ENCODE data around the gene B3GNT5.
A peak's percentile ranks its signal among the peaks of the same experiment; 100 is the strongest.

The B3GNT5 gene

DNA sequence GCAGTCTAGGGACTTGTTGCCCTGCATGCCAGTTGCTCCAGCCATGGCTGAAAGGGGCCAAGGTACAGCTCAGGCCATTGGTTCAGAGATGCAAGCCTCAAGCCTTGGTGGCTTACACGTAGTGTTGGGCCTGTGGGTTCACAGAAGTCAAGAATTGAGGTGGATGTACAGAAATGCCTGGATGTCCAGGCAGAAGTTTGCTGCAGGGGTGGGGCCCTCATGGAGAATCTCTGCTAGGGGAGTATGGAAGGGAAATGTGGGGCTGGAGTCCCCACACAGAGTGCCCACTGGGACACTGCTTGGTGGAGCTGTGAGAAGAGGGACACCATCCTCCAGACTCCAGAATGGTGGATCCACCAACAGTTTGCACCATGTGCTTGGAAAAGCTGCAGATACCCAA lies 10.6 kb upstream of the B3GNT5 start:
- H2BK120ac ChIP-seq (ENCODE audit: low read depth, low read length) = no peak overlapping the region

DNA sequence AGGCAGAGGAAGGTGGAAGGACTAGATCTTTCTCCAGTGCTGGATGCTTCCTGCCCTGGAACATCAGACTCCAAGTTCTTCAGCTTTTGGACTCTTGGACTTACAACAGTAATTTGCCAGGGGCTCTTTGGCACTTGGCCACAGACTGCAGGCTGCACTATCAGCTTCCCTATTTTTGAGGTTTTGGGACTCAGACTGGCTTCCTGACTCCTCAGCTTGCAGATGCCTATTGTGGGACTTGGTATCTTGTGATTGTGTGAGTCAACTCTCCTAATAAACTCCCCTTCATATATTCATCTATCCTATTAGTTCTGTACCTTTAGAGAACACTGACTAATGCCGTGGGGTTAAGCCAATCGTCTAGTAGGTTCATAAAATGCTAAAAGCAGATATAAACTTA lies 8.8 kb upstream of the B3GNT5 start:
- H3K18ac ChIP-seq (ENCODE audit: low read depth in 1 of 2, low read length in 2 of 2) = no peak overlapping the region
- no peak overlapping the region for H2BK12ac ChIP-seq (ENCODE audit: low read length in 2 of 2)
- no peak overlapping the region for H3K14ac ChIP-seq (ENCODE audit: low read length in 2 of 2)
- H3K36me3 ChIP-seq (ENCODE audit: control insufficient read depth in 1 of 2, insufficient read depth in 2 of 2, low read depth in 1 of 2, low read length in 2 of 2) = no peaks in the 10 kb centered on the region
- DNase-seq = no peak
- H4K8ac ChIP-seq (ENCODE audit: low read length) = no peak overlapping the region
- no peak overlapping the region for H2AFZ ChIP-seq (ENCODE audit: low read depth, low read length)
- no peak overlapping the region for H4K91ac ChIP-seq (ENCODE audit: low read length)
- H2BK120ac ChIP-seq (ENCODE audit: low read depth, low read length) = no peak overlapping the region
- no peak overlapping the region for H2AK5ac ChIP-seq (ENCODE audit: low read length, severe bottlenecking)
- H3K23ac ChIP-seq (ENCODE audit: low read length in 2 of 2) = no peak overlapping the region
- no peak overlapping the region for H3K4me2 ChIP-seq (ENCODE audit: low read length, poor library complexity, severe bottlenecking)
- peaks cover 7% of the 10 kb centered on the region for H3K4me1 ChIP-seq (ENCODE audit: control insufficient read depth, insufficient read depth, low read depth, low read length)
- H3K9ac ChIP-seq (ENCODE audit: low read length) = no peak overlapping the region
- no peaks in the 10 kb centered on the region for H3K79me1 ChIP-seq (replicated peaks; ENCODE audit: low read length, poor library complexity, severe bottlenecking)
- H2BK5ac ChIP-seq (ENCODE audit: low read depth, low read length, poor library complexity, severe bottlenecking) = no peak overlapping the region
- peaks cover 14% of the 10 kb centered on the region for H3K9me3 ChIP-seq (ENCODE audit: control insufficient read depth, low read length)
- H3K27ac ChIP-seq (ENCODE audit: low read length, poor library complexity, severe bottlenecking) = no peak overlapping the region
- H3K27me3 ChIP-seq (ENCODE audit: control insufficient read depth in 1 of 2, insufficient read depth in 1 of 2, low read length in 2 of 2) = peaks cover 0 to 10% of the 10 kb centered on the region in 2 experiments
- H3K4ac ChIP-seq (ENCODE audit: low read depth in 1 of 2, low read length in 2 of 2) = no peak overlapping the region
- no peak overlapping the region for H2BK15ac ChIP-seq (ENCODE audit: low read depth, poor library complexity, severe bottlenecking)
- 92% methylated on average over 2 of the region's 2 CpGs for WGBS
- H3K4me3 ChIP-seq (ENCODE audit: insufficient read depth in 1 of 2, low read depth in 1 of 2, low read length in 2 of 2) = no peak overlapping the region

More for the DNA sequence above, 10.6 kb upstream of the B3GNT5 start:
- Histone ChIP-seq H3K14ac (ENCODE audit: low read length in 2 of 2) (no peak overlapping the region), H3K4ac (ENCODE audit: low read depth in 1 of 2, low read length in 2 of 2) (no peak overlapping the region), H3K9me3 (ENCODE audit: control insufficient read depth, low read length) (peaks cover 14% of the 10 kb centered on the region), H3K4me1 (ENCODE audit: control insufficient read depth, insufficient read depth, low read depth, low read length) (peaks cover 5% of the 10 kb centered on the region), H4K91ac (ENCODE audit: low read length) (no peak overlapping the region), H2BK12ac (ENCODE audit: low read length in 2 of 2) (no peak overlapping the region), H2AFZ (ENCODE audit: low read depth, low read length) (no peak overlapping the region), H2BK5ac (ENCODE audit: low read depth, low read length, poor library complexity, severe bottlenecking) (no peak overlapping the region), H3K79me1 (replicated peaks; ENCODE audit: low read length, poor library complexity, severe bottlenecking) (no peaks in the 10 kb centered on the region), H4K8ac (ENCODE audit: low read length) (no peak overlapping the region), H3K18ac (ENCODE audit: low read depth in 1 of 2, low read length in 2 of 2) (no peak overlapping the region), H3K9ac (ENCODE audit: low read length) (no peak overlapping the region), H3K36me3 (ENCODE audit: control insufficient read depth in 1 of 2, insufficient read depth in 2 of 2, low read depth in 1 of 2, low read length in 2 of 2) (no peaks in the 10 kb centered on the region), H3K27ac (ENCODE audit: low read length, poor library complexity, severe bottlenecking) (no peak overlapping the region), H2BK15ac (ENCODE audit: low read depth, poor library complexity, severe bottlenecking) (no peak overlapping the region), H2AK5ac (ENCODE audit: low read length, severe bottlenecking) (no peak overlapping the region), H3K4me3 (ENCODE audit: insufficient read depth in 1 of 2, low read depth in 1 of 2, low read length in 2 of 2) (no peak overlapping the region), H3K23ac (ENCODE audit: low read length in 2 of 2) (no peak overlapping the region), H3K4me2 (ENCODE audit: low read length, poor library complexity, severe bottlenecking) (no peak overlapping the region), H3K27me3 (ENCODE audit: control insufficient read depth in 1 of 2, insufficient read depth in 1 of 2, low read length in 2 of 2) (peaks cover 0 to 10% of the 10 kb centered on the region in 2 experiments)
- 71% methylated on average over 1 of the region's 1 CpG for WGBS
- no peak for DNase-seq

DNA sequence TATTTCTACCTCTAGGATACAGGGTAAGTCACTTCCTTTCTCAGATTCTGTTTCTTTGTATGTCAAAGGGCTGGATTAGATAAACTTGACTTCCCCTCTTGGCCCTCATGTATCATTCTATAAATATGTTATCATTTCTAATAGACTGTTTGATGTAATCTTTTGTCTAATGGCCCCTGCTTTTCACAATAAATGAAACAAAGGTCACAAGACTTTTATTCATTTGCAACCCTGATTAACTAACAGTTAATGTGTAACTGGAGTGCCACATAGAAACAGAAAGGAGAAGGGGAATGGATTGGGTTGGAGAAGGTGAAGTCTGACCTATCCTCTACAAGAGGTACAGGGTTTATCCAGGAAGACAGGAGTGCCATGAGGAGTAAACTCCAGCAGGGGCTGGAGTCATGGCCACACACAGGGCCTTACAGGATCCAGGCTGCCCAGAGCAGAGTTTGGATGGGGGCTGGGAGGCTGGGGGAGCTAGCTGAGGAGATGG lies 8.0 kb upstream of the B3GNT5 start:
- H2AFZ ChIP-seq (ENCODE audit: low read depth, low read length) = no peak overlapping the region
- H2BK120ac ChIP-seq (ENCODE audit: low read depth, low read length) = no peak overlapping the region
- peak overlapping the region in 1 of 2 experiments; percentile 36 for H3K14ac ChIP-seq (ENCODE audit: low read length in 2 of 2)
- peak overlapping the region; percentile 80 for H2AK5ac ChIP-seq (ENCODE audit: low read length, severe bottlenecking)
- DNase-seq = no peak
- peak overlapping the region; percentile 54 for H4K8ac ChIP-seq (ENCODE audit: low read length)
- no peak overlapping the region for H2BK5ac ChIP-seq (ENCODE audit: low read depth, low read length, poor library complexity, severe bottlenecking)
- H3K4ac ChIP-seq (ENCODE audit: low read depth in 1 of 2, low read length in 2 of 2) = no peak overlapping the region
- no peak overlapping the region for H3K27ac ChIP-seq (ENCODE audit: low read length, poor library complexity, severe bottlenecking)
- peaks cover 0 to 6% of the 10 kb centered on the region in 2 experiments for H3K27me3 ChIP-seq (ENCODE audit: control insufficient read depth in 1 of 2, insufficient read depth in 1 of 2, low read length in 2 of 2)
- no peaks in the 10 kb centered on the region for H3K36me3 ChIP-seq (ENCODE audit: control insufficient read depth in 1 of 2, insufficient read depth in 2 of 2, low read depth in 1 of 2, low read length in 2 of 2)
- peak overlapping the region; percentile 83 to 84 for H2BK12ac ChIP-seq (ENCODE audit: low read length in 2 of 2)
- H2BK15ac ChIP-seq (ENCODE audit: low read depth, poor library complexity, severe bottlenecking) = no peak overlapping the region
- H3K79me1 ChIP-seq (replicated peaks; ENCODE audit: low read length, poor library complexity, severe bottlenecking) = no peaks in the 10 kb centered on the region
- no peak overlapping the region for H3K4me2 ChIP-seq (ENCODE audit: low read length, poor library complexity, severe bottlenecking)
- H3K23ac ChIP-seq (ENCODE audit: low read length in 2 of 2) = no peak overlapping the region
- H3K9me3 ChIP-seq (ENCODE audit: control insufficient read depth, low read length) = peaks cover 14% of the 10 kb centered on the region
- H3K4me3 ChIP-seq (ENCODE audit: insufficient read depth in 1 of 2, low read depth in 1 of 2, low read length in 2 of 2) = no peak overlapping the region
- H4K91ac ChIP-seq (ENCODE audit: low read length) = no peak overlapping the region
- no peak overlapping the region for H3K18ac ChIP-seq (ENCODE audit: low read depth in 1 of 2, low read length in 2 of 2)
- no peak overlapping the region for H3K9ac ChIP-seq (ENCODE audit: low read length)
- peaks cover 7% of the 10 kb centered on the region for H3K4me1 ChIP-seq (ENCODE audit: control insufficient read depth, insufficient read depth, low read depth, low read length)

DNA sequence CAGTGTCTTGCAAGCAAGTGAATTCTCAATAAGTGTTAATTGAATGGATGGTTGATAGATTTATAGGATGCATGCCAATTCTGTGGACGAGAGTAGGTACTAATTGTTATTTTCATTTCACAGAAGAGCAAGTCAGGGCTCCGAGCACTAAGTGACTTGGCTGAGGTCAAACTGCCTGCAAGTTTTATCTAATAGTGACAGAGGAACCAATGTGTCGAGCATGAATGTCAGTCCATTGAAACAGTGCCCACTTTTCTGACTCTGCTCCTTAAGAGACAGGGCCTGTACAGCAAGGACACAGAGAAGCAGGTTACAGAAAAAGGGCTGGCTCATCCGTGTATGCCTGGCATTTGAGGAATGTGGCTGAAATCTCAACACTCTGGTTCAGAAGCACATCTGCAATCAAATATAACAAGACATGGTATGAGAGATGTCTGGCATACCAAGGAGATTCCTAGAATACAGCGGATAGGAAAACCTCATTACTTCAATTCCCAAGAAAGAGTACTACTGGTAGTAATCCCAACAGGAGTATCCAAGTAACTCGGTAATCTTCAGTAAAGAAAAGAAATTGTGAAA lies 6.0 kb upstream of the B3GNT5 start:
- peaks cover 11% of the 10 kb centered on the region for H3K9me3 ChIP-seq (ENCODE audit: control insufficient read depth, low read length)

More for the DNA sequence above, 6.0 kb upstream of the B3GNT5 start:
- DNase-seq = no peak
- no peak overlapping the region for H4K8ac ChIP-seq (ENCODE audit: low read length)
- no peak overlapping the region for H3K14ac ChIP-seq (ENCODE audit: low read length in 2 of 2)
- peak overlapping the region; percentile 59 for H3K27ac ChIP-seq (ENCODE audit: low read length, poor library complexity, severe bottlenecking)
- H3K36me3 ChIP-seq (ENCODE audit: control insufficient read depth in 1 of 2, insufficient read depth in 2 of 2, low read depth in 1 of 2, low read length in 2 of 2) = no peaks in the 10 kb centered on the region
- no peak overlapping the region for H4K91ac ChIP-seq (ENCODE audit: low read length)
- H2AK5ac ChIP-seq (ENCODE audit: low read length, severe bottlenecking) = no peak overlapping the region
- H3K4me3 ChIP-seq (ENCODE audit: insufficient read depth in 1 of 2, low read depth in 1 of 2, low read length in 2 of 2) = no peak overlapping the region
- H2BK15ac ChIP-seq (ENCODE audit: low read depth, poor library complexity, severe bottlenecking) = no peak overlapping the region
- H3K4me1 ChIP-seq (ENCODE audit: control insufficient read depth, insufficient read depth, low read depth, low read length) = peaks cover 6% of the 10 kb centered on the region
- H2AFZ ChIP-seq (ENCODE audit: low read depth, low read length) = no peak overlapping the region
- H3K23ac ChIP-seq (ENCODE audit: low read length in 2 of 2) = no peak overlapping the region
- H3K4me2 ChIP-seq (ENCODE audit: low read length, poor library complexity, severe bottlenecking) = no peak overlapping the region
- H2BK5ac ChIP-seq (ENCODE audit: low read depth, low read length, poor library complexity, severe bottlenecking) = no peak overlapping the region
- no peak overlapping the region for H3K9ac ChIP-seq (ENCODE audit: low read length)
- no peak overlapping the region for H3K4ac ChIP-seq (ENCODE audit: low read depth in 1 of 2, low read length in 2 of 2)
- H2BK120ac ChIP-seq (ENCODE audit: low read depth, low read length) = no peak overlapping the region
- no peak overlapping the region for H3K18ac ChIP-seq (ENCODE audit: low read depth in 1 of 2, low read length in 2 of 2)
- H2BK12ac ChIP-seq (ENCODE audit: low read length in 2 of 2) = no peak overlapping the region
- H3K27me3 ChIP-seq (ENCODE audit: control insufficient read depth in 1 of 2, insufficient read depth in 1 of 2, low read length in 2 of 2) = peaks cover 0 to 4% of the 10 kb centered on the region in 2 experiments
- no peaks in the 10 kb centered on the region for H3K79me1 ChIP-seq (replicated peaks; ENCODE audit: low read length, poor library complexity, severe bottlenecking)
- WGBS = 65% methylated on average over 4 of the region's 6 CpGs

All from mesenchymal stem cell (in vitro differentiated cells and primary cell).